HG02884 (cell line): ENCODE measurements around the gene CSF3R.

Source experiments
- ATAC-seq: cut with Tn5 transposase; IDR thresholded peaks from one replicate; pipeline ENCODE4 v1.9.1; 2021; ENCODE audit warnings: mild to moderate bottlenecking, moderate library complexity; ENCODE audit not compliant: unreplicated experiment

The CSF3R gene

DNA sequence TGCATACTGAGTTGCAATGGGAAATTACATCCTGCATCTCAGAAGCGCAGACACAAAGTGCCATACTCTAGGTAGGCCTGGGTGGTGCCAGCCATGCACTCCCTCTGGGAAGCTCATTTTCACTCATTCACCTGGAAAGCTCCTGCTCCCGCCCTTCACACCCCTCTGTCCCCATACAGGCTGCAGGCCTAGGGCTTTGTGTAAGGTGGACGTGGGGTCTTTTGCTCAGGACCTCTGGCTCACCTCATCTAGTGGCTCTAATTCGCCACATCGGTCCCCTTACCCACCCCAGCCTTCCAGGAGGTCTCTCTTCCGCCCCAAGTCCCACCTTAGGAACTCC lies 19.3 kb downstream of the CSF3R start:
- ATAC-seq: no peak

DNA sequence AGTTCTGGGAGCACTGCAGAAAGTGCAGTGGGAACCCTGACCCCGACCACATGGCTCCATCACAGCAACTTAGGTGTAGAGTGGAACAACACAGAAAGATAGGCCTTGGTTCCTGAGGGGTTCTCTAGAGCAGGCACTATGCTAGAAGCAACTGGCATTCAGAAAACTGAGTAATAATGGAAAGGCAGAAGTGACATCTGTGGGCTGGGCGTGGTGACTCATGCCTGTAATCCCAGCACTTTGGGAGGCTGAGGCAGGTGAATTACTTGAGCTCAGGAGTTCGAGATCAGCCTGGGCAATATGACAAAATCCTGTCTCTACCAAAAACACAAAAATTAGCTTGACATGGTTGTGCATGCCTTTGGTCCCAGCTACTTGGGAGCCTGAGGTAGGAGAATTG lies 23.8 kb downstream of the CSF3R start:
- ATAC-seq: no peak

DNA sequence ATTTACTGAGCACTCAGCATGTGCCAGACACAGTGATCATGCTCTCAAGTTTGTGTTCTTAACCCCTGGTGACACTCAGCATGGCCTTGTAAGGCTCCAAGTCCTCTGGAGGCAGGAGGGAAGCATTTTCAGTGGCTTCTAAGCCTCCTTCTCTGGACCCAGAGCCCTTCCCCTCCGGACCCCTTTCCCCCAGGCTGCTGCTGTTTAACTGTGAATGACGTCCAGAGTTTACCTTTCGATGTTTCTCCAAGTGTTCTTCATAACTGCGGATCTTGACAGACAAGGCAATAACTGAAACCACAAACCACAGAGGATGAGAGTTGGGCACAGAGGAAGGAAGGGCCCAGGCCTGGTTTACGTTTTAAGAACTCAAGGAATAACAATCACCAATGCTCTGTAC lies 25.0 kb downstream of the CSF3R start:
- ATAC-seq: no peak

DNA sequence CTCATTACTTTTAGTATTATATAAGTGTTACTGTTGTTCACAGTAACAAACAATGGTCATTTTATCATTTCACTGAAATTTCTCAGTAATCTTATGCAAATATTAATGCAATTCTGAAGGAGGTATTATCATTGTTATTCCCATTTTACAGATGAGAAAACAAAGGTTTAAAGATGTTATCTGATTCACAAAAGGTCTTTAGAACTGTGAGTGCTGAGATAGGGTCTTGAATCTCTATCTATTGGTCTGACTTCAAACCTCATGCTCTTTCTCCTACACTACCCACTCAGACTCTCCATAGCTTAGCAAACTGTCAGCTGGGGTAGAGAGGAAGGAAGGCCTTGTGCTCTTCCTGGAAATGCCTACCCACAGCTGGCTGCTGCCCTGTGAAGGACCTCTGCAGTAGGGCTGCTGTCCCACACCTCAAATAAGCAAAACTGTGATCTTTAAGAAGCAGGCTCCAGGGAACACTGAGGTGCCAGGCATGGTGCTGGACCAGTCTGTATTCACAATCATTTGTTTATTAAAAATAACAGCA lies 26.3 kb downstream of the CSF3R start:
- no peak for ATAC-seq

DNA sequence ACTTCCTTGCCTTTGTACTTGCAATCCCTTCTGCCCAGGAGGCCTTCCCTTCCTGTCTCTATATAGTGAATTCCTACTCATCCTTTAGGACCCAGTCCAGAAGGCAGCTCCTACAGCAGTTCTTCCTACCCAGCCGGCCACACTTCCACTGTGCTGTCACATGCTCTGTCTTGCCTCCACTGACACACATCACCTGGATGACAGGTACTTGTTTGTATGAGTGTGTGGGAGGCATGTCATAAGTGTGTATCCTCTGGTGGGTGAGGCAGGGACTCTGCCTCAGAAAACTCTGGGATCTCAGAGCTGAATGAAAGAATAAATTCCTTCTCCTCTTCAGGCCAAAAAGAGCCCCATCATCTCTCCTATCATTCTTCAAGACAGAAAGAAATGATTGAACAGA lies 27.3 kb downstream of the CSF3R start:
- no peak for ATAC-seq

DNA sequence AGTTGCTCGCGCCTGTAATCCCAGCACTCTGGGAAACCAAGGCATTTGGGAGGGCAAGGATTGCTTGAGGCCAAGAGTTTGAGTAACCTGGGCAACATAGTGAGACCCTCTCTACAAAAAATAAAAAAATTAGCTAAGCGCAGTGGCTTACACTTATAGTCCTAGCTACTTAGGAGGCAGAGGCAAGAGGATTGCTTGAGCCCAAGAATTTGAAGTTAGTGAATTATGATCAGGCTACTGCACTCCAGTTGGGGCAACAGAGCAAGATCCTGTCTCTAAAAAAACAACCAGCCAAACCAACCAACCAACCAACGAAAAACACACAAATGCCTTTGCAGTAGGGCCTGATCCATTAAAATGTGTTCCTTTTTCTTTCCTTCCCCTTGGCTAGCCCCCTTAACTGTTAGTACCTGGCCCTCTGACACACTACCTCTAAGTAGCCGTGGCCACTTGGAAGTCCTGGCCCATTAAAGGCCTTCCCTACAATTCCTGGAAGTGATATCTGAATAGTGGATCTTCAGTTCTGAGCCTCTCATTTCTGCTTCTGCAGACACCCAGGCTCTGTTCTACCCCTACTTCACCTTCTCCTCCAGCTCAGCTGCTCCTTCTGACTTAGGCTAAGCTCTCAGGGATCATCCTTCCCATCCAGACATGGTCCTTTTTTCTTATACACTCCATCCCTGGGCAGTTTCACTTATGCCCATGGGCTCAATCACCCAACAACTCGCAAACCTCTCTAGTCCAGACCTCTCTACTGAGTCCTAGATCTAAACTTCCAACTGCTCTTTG lies 28.9 kb downstream of the CSF3R start:
- no peak for ATAC-seq

DNA sequence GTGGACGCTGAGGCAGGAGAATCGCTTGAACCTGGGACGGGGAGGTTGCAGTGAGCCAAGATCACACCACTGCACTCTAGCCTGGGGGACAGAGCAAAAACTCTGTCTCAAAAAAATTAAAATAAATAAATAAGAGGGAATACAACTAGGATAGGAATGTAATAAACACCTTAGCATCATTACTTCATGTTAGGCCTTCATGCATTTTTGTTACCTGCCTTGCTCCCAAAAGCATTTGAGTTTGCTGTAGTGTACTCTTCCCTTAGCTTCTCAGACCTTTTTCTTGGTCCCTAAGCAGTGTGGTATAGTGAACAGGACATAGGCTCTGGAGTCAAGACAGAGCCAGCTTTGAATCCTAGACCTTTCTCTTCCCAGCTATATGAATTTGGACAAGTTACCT lies 29.7 kb downstream of the CSF3R start:
- no peak for ATAC-seq

DNA sequence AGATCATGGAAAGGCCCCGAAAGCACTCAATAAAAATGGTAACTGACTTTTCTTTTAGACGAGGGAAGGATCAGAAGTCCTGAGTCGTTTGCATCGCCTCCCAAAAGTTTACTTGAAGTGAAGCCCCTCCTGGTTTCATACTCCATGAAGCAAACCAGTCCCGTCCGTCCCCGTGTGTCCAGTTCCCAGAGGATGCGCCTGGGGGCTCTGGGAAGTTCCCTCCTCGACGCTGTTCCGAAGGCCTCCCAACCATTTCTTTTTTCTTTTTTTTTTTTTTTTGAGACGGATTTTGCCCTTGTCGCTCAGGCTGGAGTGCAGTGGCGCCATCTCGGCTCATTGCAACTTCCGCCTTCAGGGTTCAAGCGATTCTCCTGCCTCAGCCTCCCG lies 31.8 kb downstream of the CSF3R start:
- ATAC-seq: no peak

DNA sequence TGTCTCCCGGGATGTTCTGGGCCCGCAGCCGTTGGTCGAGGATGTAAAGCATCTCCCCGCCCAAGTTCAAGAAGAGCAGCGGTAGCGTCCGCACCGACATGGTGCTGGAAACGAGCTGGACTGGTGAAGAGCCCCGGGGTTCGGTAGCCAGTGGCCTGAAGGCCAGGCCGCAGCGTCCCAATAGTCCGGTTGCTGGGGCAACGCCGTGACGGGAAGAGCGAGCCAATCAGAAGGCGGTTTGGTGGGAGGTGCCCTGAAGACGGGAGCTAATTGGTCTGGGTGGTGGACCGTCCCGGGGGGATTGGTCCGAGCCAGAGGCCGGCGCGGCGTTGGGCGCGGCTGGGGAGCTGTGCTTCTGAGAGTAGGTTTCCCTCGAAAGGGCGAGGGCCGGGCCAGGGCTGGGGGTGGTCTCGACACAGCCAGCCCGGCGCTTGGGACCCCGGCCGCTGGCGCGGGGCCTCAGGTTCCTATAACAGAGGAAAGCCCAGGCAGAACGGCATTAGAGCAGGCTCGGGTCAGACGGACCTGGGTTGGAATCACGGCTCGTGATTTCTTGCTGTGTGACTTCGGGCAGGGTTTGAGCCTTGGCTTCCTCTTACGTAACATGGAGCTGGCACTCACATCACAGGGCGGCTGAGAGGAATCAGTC lies 32.3 kb downstream of the CSF3R start, which contains the start of gene OSCP1:
Gene OSCP1 (minus strand): TSS at position 182 of the 649 bp plus-strand sequence. CDS start 82 bp downstream, at position 100.
- peak; percentile 95 for ATAC-seq

DNA sequence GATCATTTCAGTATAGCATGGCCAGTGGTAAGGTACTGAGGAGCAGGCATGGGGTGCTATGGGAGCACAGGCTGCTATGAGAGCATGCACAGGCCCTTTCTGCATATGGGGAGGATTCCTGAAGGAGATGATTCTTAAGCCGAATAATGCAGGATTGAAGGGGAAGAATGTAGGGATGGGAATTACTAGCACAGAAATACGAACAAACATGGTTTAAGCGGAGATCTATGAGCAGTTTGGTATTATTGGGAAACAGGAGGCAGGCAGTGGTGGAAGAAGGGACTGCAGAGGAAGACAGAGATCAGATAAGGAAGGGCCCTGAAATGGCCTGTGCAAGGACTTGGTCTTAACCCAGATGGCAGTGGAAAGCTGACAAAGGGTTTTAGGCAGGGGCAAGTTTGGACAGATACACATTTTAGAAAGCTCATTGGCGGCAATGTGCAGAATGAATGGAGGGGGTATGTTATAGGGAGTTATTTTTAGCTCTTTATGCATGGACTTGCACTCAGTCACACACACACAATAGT lies 34.1 kb downstream of the CSF3R start:
- no peak for ATAC-seq

DNA sequence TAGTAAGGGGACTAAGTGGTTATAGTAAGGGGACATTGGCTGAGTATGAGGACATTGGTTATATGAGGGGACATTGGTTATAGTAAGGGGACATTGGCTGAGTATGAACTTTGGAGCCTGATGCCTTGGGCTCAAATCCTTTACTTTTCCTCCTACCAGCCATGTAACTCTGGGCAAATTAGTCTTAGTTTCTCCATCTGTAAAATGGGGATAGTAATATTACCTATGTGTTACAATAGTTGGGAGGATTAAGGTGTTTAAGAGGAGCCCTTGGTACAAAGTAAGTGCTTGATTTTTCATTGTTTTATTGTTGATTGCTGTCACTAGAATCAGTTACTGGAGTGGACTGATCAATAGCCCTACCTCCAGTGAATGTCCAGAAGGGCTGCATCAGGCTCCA lies 35.3 kb downstream of the CSF3R start:
- no peak for ATAC-seq

DNA sequence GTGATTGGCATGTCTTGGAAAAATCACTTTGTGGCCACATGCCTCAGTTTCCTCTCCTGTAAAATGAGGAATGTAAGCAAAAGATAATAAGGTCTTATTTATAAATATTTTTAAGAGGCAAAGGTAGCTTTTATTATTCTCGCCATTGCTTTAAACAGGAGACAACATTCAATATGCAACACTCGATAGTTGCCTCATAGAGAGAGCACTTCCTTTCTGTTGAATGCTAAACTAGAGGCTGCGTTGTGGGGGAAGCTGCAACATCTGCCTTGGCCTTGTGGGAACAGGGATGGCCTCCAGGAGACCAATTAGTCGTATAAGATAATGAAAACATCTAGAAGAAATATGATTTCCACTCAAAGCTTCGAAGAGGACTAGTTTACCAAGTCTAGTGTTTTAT lies 36.0 kb downstream of the CSF3R start:
- no peak for ATAC-seq

DNA sequence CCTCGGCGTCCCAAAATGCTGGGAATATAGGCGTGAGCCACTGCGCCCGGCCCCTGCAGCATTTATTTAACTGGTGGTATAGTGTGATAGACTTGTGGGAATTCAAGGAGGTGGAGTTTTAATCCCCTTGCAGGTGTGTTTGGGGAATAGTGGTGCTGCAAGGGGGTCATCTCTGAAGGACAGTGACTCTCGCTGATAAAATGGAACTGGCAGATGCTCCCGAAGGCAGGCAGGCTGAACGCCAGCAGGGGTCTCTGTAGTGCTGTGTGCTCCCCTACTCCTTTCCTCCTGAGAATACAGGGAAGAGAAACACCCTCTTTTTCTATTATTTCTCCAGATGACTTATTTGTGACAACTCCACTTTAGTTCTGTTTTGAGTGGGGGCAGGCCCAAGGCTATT lies 36.4 kb downstream of the CSF3R start:
- no peak for ATAC-seq

DNA sequence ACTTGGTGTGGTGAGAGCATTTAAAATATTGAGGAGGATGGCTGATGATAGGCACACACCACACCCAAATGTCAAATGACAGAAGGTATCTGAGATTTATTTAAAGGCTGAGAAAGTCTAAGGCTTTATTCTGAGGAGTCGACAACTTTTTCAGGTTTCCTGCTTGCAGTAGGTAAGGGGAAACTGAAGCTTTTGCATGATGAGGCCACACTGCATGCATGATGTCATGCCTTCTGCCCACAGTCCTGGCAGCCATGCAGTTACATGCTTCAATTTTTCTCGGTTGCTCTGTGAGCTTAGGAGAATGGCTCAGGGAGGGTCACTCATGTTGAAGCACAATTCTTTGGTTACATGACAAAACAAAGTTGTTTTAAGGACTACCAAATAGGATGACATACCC lies 39.4 kb downstream of the CSF3R start:
- no peak for ATAC-seq

DNA sequence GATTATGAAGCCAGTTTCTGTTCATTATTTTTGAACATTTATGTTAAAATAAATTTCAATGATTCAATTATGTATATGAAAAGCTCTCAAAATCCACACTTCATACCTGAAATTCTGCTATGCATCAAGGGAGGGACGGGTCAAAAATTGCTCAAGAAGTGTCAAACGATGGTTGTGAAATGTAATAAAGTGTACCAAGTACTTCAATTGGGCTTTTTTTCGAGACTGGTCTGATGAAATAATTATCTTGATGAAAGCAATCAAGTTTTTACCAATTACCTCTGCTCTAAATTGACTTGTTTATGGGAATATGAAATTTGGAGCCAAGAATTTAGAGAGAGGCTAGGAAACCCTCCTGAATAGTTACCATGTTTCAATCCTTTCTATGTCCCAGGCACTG lies 40.4 kb downstream of the CSF3R start:
- no peak for ATAC-seq

DNA sequence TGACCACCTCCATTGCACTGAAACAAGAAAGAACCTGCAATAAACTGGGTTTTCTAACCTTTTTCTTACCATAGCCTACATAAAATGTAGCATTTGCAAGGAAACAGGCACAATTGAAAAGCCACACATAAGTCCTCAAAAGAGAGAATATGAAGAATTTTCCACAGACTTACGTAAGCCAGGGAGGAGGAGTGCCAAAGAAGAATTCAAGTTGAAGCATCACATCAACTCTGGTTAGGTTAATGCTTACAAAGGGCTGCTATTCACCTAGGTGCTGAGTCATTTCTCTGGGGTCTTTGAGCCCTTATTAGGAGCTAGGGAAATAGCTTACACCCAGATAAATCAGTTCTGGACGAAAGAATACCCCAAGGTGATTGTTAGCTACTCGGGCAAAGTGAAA lies 42.1 kb downstream of the CSF3R start:
- ATAC-seq: no peak

DNA sequence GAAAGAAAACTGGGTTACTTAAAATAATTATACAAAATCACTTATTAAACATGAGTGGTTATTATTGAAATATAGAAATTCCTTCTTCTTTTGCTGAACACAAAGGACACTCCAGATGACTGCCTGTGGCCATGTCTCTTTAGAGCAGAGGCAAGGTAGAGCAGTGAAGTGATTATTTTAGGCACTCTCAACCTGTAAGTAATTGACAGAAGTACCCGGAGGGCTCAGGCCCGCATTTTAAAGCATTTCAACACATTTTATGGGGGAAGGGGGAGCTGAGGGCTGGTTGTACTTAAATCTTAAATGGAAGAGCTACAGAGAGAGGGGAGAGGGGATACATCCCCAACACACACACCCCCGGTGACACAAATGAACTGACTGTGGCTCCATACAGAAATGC lies 42.7 kb downstream of the CSF3R start:
- no peak for ATAC-seq

DNA sequence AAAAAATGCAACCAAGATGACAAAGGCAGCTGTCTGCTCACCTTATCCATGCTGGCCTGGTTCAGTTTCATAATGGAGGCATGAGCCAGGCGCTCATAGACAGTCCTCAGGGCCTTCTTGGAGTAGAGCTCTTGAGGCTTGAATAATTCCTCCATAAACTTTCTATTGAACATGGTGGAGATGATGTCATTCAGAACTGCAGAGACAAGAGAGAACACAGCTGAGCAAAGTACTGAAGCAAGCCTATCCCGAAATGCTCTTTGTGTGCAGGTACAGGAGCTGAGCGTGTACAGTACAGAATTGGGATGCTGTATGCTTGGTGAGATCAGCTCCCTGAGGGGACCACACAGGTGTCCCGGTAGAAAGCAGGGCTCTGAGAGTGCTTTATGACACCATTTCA lies 44.0 kb downstream of the CSF3R start:
- no peak for ATAC-seq

DNA sequence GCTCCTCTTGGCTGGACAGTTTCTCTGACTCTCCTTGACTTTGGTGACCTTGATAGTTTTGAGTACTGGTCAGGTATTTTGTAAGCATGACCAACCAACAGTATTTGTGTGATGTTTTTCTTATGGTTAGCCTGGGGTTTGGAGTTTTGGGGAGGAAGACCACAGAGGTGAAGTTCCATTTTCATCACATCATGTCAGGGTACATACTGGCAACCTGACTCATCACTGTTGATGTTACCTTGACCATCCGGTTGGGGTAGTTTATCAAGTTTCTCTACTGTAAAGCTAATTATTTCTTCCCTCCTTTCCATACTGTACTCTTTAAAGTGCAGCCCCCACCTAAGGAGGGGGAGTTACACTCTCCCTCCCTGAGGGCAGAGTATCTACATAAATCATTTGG lies 45.9 kb downstream of the CSF3R start:
- ATAC-seq: no peak

DNA sequence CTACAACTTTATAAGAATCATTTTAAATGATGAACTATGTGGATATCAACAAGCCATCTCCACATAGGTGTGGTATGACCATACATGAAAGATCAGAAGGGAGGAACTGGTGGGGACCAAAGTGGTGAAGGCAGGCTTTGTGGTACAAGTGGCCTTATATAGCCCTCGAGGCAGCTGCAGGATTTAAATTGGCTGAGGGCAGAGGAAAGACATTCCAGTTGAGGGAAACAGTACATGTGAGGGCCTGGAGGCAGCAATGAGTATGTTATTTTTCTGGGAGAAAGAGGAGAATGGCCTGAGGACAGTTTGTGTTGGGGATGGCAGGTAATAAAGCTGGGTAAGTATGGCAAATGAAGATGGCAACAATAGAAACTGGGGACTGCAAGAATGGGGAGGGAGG lies 49.6 kb downstream of the CSF3R start:
- no peak for ATAC-seq

DNA sequence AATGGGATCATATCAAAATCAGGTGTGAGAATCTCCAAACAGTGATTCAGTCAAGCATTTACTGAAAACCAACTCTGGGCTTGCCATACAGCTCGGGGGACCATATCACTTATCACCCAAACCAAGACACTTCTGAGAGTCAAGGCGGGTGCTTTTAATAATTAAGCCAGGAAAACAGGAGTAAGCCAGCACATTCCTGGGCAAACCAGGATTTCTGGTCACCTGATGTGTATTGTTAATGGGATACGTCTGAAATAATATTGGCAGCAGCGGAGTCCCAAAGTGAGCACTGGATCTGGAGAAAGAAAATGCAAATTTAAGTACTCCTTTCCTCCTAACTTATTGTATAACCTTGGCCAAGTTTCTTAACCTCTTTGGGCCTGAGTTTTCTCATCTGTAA lies 50.1 kb downstream of the CSF3R start:
- ATAC-seq: no peak

DNA sequence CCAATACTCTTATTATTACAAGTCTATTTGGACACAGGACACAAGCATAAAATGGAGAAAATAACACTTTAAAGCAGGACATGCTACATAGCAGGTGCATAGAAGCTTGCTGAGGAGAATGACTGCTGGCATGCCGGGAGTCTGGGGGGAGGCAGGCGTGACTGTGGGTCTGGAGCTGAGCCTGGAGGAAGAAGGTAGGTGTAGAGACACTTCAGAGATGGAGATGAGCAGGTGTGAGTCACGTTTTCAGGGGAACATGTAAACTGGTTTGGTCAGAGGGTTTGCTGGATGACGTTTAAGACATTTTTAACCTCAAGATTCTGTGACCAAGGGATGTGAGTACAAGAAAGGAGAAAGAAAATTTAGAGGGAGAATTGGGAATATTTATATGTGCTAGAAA lies 56.9 kb downstream of the CSF3R start:
- ATAC-seq: no peak
